Esophagus squamous epithelium (tissue), 4 donors: Measurements from ENCODE around the gene ARTN.

ENCODE experiments used
- POLR2A ChIP-seq, 4 donors: fragments of 450-650 bp; IDR thresholded peaks; one replicate each; pipeline ENCODE4 v1.6.1; 2017; ENCODE audit warnings: antibody characterized with exemption in 4 of 4, mild to moderate bottlenecking in 4 of 4, moderate library complexity in 3 of 4
- TF ChIP-seq, protein P1 (sequence below), 6 experiments: fragments of 450-650 bp in 4 of 6; fragments of 200-600 bp in 2 of 6; sonication (generic) in 2 of 6; IDR thresholded peaks; one replicate each; pipeline ENCODE4 v1.5.1; 2016 to 2019; ENCODE audit warnings: antibody characterized with exemption in 6 of 6, mild to moderate bottlenecking in 4 of 6, moderate library complexity in 4 of 6

- TF ChIP-seq, protein P1, sequence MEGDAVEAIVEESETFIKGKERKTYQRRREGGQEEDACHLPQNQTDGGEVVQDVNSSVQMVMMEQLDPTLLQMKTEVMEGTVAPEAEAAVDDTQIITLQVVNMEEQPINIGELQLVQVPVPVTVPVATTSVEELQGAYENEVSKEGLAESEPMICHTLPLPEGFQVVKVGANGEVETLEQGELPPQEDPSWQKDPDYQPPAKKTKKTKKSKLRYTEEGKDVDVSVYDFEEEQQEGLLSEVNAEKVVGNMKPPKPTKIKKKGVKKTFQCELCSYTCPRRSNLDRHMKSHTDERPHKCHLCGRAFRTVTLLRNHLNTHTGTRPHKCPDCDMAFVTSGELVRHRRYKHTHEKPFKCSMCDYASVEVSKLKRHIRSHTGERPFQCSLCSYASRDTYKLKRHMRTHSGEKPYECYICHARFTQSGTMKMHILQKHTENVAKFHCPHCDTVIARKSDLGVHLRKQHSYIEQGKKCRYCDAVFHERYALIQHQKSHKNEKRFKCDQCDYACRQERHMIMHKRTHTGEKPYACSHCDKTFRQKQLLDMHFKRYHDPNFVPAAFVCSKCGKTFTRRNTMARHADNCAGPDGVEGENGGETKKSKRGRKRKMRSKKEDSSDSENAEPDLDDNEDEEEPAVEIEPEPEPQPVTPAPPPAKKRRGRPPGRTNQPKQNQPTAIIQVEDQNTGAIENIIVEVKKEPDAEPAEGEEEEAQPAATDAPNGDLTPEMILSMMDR (IDR thresholded peaks at IDR 0.05), result no peak
- TF ChIP-seq POLR2A (IDR thresholded peaks at IDR 0.05), result no peak
These were observed 37.9 kb downstream of the ARTN start for GRCh38 chr1:43971336-43971980.
